Measurements from ENCODE around the gene GATB.

The GATB gene

GRCh38 chr4:151670843-151671242, 90.0 kb downstream of the GATB start:
- Histone ChIP-seq H3K23ac (ENCODE audit: low read depth, low read length, poor library complexity) (peak overlapping the region; percentile 70), H2AK5ac (ENCODE audit: low read depth, low read length) (no peak overlapping the region), H3K9ac (ENCODE audit: low read depth, low read length, poor library complexity) (peak overlapping the region; percentile 67), H3K4me2 (ENCODE audit: insufficient read depth, low read length, poor library complexity, severe bottlenecking) (no peak overlapping the region), H3K4me1 (ENCODE audit: control insufficient read depth in 2 of 2, insufficient read depth in 1 of 2, low read depth in 1 of 2, low read length in 2 of 2) (peaks cover 12 to 13% of the 10 kb centered on the region in 2 donors), H2BK120ac (ENCODE audit: low read depth, low read length) (no peak overlapping the region), H3K79me1 (ENCODE audit: low read depth, low read length) (no peaks in the 10 kb centered on the region), H3K4me3 (ENCODE audit: low read length in 2 of 2) (no peak overlapping the region), H2BK12ac (ENCODE audit: low read length) (no peak overlapping the region), H3K4ac (ENCODE audit: low read length) (no peak overlapping the region), H3K14ac (ENCODE audit: low read length) (no peak overlapping the region), H4K8ac (ENCODE audit: low read depth, low read length) (no peak overlapping the region), H3K18ac (ENCODE audit: low read length) (no peak overlapping the region), H3K36me3 (replicated peaks in 1 of 2; ENCODE audit: control insufficient read depth in 2 of 2, insufficient read depth in 2 of 2, low read length in 2 of 2) (peaks cover 0 to 2% of the 10 kb centered on the region in 2 donors), H3K9me3 (replicated peaks in 1 of 2; ENCODE audit: control insufficient read depth in 2 of 2, insufficient read depth in 1 of 2, low read depth in 1 of 2, low read length in 2 of 2) (no peaks in the 10 kb centered on the region), H2BK15ac (ENCODE audit: low read length) (no peak overlapping the region), H3K27ac (replicated peaks; ENCODE audit: low read length) (no peak overlapping the region), H3K27me3 (ENCODE audit: control insufficient read depth in 3 of 3, insufficient read depth in 3 of 3, low read depth in 1 of 3, low read length in 3 of 3) (no peaks in the 10 kb centered on the region), H2BK5ac (ENCODE audit: low read length) (no peak overlapping the region), H4K91ac (ENCODE audit: low read depth, low read length, poor library complexity) (no peak overlapping the region), H2AFZ (ENCODE audit: low read length) (no peak overlapping the region)
- no peak for DNase-seq (ENCODE audit: low spot score)
- no CpG with 5 or more reads among the region's 5 CpGs for WGBS, 2 donors (ENCODE audit: extremely low coverage in 2 of 2, insufficient read length in 2 of 2, insufficient replicate concordance in 1 of 2)

- no peaks in the 10 kb centered on the region for H3K9me3 ChIP-seq (replicated peaks in 1 of 2; ENCODE audit: control insufficient read depth in 2 of 2, insufficient read depth in 1 of 2, low read depth in 1 of 2, low read length in 2 of 2)
- WGBS, 2 donors (ENCODE audit: extremely low coverage in 2 of 2, insufficient read length in 2 of 2, insufficient replicate concordance in 1 of 2), result no CpG with 5 or more reads among the region's 9 CpGs
- no peaks in the 10 kb centered on the region for H3K27me3 ChIP-seq (ENCODE audit: control insufficient read depth in 3 of 3, insufficient read depth in 3 of 3, low read depth in 1 of 3, low read length in 3 of 3)
- no peak overlapping the region for H3K18ac ChIP-seq (ENCODE audit: low read length)
- no peak overlapping the region for H2BK120ac ChIP-seq (ENCODE audit: low read depth, low read length)
- H2BK12ac ChIP-seq (ENCODE audit: low read length), result no peak overlapping the region
- H4K8ac ChIP-seq (ENCODE audit: low read depth, low read length), result no peak overlapping the region
- no peak overlapping the region for H3K4ac ChIP-seq (ENCODE audit: low read length)
- H3K4me2 ChIP-seq (ENCODE audit: insufficient read depth, low read length, poor library complexity, severe bottlenecking), result no peak overlapping the region
- H3K27ac ChIP-seq (replicated peaks; ENCODE audit: low read length), result no peak overlapping the region
- H3K4me1 ChIP-seq (ENCODE audit: control insufficient read depth in 2 of 2, insufficient read depth in 1 of 2, low read depth in 1 of 2, low read length in 2 of 2), result peaks cover 8 to 12% of the 10 kb centered on the region in 2 donors
- H3K4me3 ChIP-seq (ENCODE audit: low read length in 2 of 2), result no peak overlapping the region
- H3K14ac ChIP-seq (ENCODE audit: low read length), result no peak overlapping the region
- no peak overlapping the region for H4K91ac ChIP-seq (ENCODE audit: low read depth, low read length, poor library complexity)
- no peak overlapping the region for H2AK5ac ChIP-seq (ENCODE audit: low read depth, low read length)
- H3K9ac ChIP-seq (ENCODE audit: low read depth, low read length, poor library complexity), result no peak overlapping the region
- H2BK15ac ChIP-seq (ENCODE audit: low read length), result no peak overlapping the region
- no peak overlapping the region for H2BK5ac ChIP-seq (ENCODE audit: low read length)
- H3K23ac ChIP-seq (ENCODE audit: low read depth, low read length, poor library complexity), result no peak overlapping the region
- DNase-seq (ENCODE audit: low spot score), result no peak
- H3K36me3 ChIP-seq (replicated peaks in 1 of 2; ENCODE audit: control insufficient read depth in 2 of 2, insufficient read depth in 2 of 2, low read length in 2 of 2), result peaks cover 0 to 2% of the 10 kb centered on the region in 2 donors
- H2AFZ ChIP-seq (ENCODE audit: low read length), result no peak overlapping the region
- H3K79me1 ChIP-seq (ENCODE audit: low read depth, low read length), result no peaks in the 10 kb centered on the region
These were observed 90.8 kb downstream of the GATB start for GRCh38 chr4:151669990-151670389.

DNA sequence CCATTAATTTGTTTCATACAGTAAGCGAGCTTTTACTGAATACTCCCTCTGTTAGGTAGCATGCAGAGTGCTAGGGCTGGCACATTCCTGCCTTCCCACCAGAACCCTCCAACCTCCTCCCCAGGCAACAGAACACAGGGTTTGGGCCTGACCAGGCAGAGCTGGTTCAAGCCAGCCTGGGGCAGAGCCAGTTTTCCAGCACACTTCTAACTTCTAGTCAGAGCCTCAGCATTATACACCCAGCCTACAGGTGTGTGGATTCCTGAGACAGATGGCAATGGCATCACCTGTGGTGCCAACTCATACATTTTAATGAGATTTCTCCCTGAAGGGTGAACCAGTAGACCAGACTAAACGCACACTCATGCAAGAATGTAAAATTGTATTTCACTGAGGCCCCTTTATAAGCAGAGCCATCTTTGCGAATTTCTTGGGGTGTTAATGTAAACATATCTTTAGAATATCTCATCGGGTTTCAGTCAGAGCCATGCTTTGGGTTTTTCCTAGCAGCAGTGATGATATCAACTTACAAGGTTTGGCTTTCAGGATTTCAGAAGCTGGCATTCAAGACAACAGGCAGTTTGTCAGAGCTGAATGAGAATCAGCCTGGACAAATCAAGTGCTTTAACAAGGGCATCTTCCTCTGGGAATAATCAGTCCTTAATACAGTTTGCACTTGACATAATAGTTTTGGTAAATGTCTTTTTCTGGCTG, 92.0 kb downstream of the GATB start:
- no peak overlapping the region for H4K91ac ChIP-seq (ENCODE audit: low read depth, low read length, poor library complexity)
- H2BK15ac ChIP-seq (ENCODE audit: low read length), result no peak overlapping the region
- H3K9me3 ChIP-seq (replicated peaks in 1 of 2; ENCODE audit: control insufficient read depth in 2 of 2, insufficient read depth in 1 of 2, low read depth in 1 of 2, low read length in 2 of 2), result no peaks in the 10 kb centered on the region
- no peak overlapping the region for H3K23ac ChIP-seq (ENCODE audit: low read depth, low read length, poor library complexity)
- H3K36me3 ChIP-seq (replicated peaks in 1 of 2; ENCODE audit: control insufficient read depth in 2 of 2, insufficient read depth in 2 of 2, low read length in 2 of 2), result peaks cover 0 to 2% of the 10 kb centered on the region in 2 donors
- no peak overlapping the region for H4K8ac ChIP-seq (ENCODE audit: low read depth, low read length)
- no peak overlapping the region for H3K4me2 ChIP-seq (ENCODE audit: insufficient read depth, low read length, poor library complexity, severe bottlenecking)
- no peak overlapping the region for H2AFZ ChIP-seq (ENCODE audit: low read length)
- no peak overlapping the region for H3K14ac ChIP-seq (ENCODE audit: low read length)
- no peak overlapping the region for H2AK5ac ChIP-seq (ENCODE audit: low read depth, low read length)
- no peak overlapping the region for H2BK5ac ChIP-seq (ENCODE audit: low read length)
- no peak overlapping the region for H3K18ac ChIP-seq (ENCODE audit: low read length)
- H2BK120ac ChIP-seq (ENCODE audit: low read depth, low read length), result no peak overlapping the region
- no peak overlapping the region for H3K9ac ChIP-seq (ENCODE audit: low read depth, low read length, poor library complexity)
- DNase-seq (ENCODE audit: low spot score), result no peak
- no peak overlapping the region for H3K4me3 ChIP-seq (ENCODE audit: low read length in 2 of 2)
- no peak overlapping the region for H2BK12ac ChIP-seq (ENCODE audit: low read length)
- no peak overlapping the region for H3K4ac ChIP-seq (ENCODE audit: low read length)
- WGBS, 2 donors (ENCODE audit: extremely low coverage in 2 of 2, insufficient read length in 2 of 2, insufficient replicate concordance in 1 of 2), result no CpG with 5 or more reads among the region's 4 CpGs
- no peak overlapping the region for H3K27ac ChIP-seq (replicated peaks; ENCODE audit: low read length)
- H3K4me1 ChIP-seq (ENCODE audit: control insufficient read depth in 2 of 2, insufficient read depth in 1 of 2, low read depth in 1 of 2, low read length in 2 of 2), result peaks cover 6 to 10% of the 10 kb centered on the region in 2 donors
- H3K27me3 ChIP-seq (ENCODE audit: control insufficient read depth in 3 of 3, insufficient read depth in 3 of 3, low read depth in 1 of 3, low read length in 3 of 3), result no peaks in the 10 kb centered on the region
- H3K79me1 ChIP-seq (ENCODE audit: low read depth, low read length), result no peaks in the 10 kb centered on the region

DNA sequence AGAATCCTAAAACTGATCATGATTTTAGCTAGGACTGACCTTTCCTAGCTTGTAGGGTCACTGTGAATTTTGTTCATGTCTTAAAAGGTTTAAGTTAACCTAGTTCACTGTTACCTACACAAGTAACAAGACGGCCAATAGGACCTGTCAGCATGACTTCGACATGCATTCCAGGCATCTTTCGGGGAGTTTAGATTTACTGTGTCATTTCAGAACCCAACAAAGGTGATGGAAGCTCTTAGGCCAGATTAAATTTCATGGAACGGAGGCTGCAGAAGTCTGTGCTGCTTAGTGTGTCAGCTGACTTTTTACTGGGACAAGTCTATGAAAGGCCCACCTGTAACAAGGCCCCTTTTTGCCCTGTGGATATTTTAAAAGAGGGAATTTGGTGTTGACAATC, 93.1 kb downstream of the GATB start:
- H2AFZ ChIP-seq (ENCODE audit: low read length), result no peak overlapping the region
- no peaks in the 10 kb centered on the region for H3K27me3 ChIP-seq (ENCODE audit: control insufficient read depth in 3 of 3, insufficient read depth in 3 of 3, low read depth in 1 of 3, low read length in 3 of 3)
- no peak overlapping the region for H3K23ac ChIP-seq (ENCODE audit: low read depth, low read length, poor library complexity)
- H4K91ac ChIP-seq (ENCODE audit: low read depth, low read length, poor library complexity), result no peak overlapping the region
- H2BK5ac ChIP-seq (ENCODE audit: low read length), result no peak overlapping the region
- H4K8ac ChIP-seq (ENCODE audit: low read depth, low read length), result no peak overlapping the region
- no peak overlapping the region for H3K4ac ChIP-seq (ENCODE audit: low read length)
- no peak overlapping the region for H2AK5ac ChIP-seq (ENCODE audit: low read depth, low read length)
- H2BK120ac ChIP-seq (ENCODE audit: low read depth, low read length), result no peak overlapping the region
- no peak overlapping the region for H2BK12ac ChIP-seq (ENCODE audit: low read length)
- no peak overlapping the region for H3K9ac ChIP-seq (ENCODE audit: low read depth, low read length, poor library complexity)
- no peaks in the 10 kb centered on the region for H3K9me3 ChIP-seq (replicated peaks in 1 of 2; ENCODE audit: control insufficient read depth in 2 of 2, insufficient read depth in 1 of 2, low read depth in 1 of 2, low read length in 2 of 2)
- peaks cover 6 to 10% of the 10 kb centered on the region in 2 donors for H3K4me1 ChIP-seq (ENCODE audit: control insufficient read depth in 2 of 2, insufficient read depth in 1 of 2, low read depth in 1 of 2, low read length in 2 of 2)
- no peak overlapping the region for H3K4me3 ChIP-seq (ENCODE audit: low read length in 2 of 2)
- H3K36me3 ChIP-seq (replicated peaks in 1 of 2; ENCODE audit: control insufficient read depth in 2 of 2, insufficient read depth in 2 of 2, low read length in 2 of 2), result peaks cover 0 to 2% of the 10 kb centered on the region in 2 donors
- no peak overlapping the region for H2BK15ac ChIP-seq (ENCODE audit: low read length)
- no peak overlapping the region for H3K4me2 ChIP-seq (ENCODE audit: insufficient read depth, low read length, poor library complexity, severe bottlenecking)
- no peak overlapping the region for H3K14ac ChIP-seq (ENCODE audit: low read length)
- no CpG with 5 or more reads among the region's 4 CpGs for WGBS, 2 donors (ENCODE audit: extremely low coverage in 2 of 2, insufficient read length in 2 of 2, insufficient replicate concordance in 1 of 2)
- H3K18ac ChIP-seq (ENCODE audit: low read length), result no peak overlapping the region
- H3K27ac ChIP-seq (replicated peaks; ENCODE audit: low read length), result no peak overlapping the region
- no peak for DNase-seq (ENCODE audit: low spot score)
- H3K79me1 ChIP-seq (ENCODE audit: low read depth, low read length), result no peaks in the 10 kb centered on the region

Data from neuronal stem cell (in vitro differentiated cells).